Osteocyte (in vitro differentiated cells): ENCODE data around the gene KCNK13. TPM values are rescaled to one million over a fixed set of nuclear protein-coding genes. Genes with fewer than 3 reads are reported as not detected.

Experiments
- DNase-seq: peaks from one replicate; pipeline ENCODE4 v3.0.0; 2021; ENCODE audit warnings: mixed read lengths; ENCODE audit not compliant: unreplicated experiment; ENCODE audit errors: extremely low spot score
- H3K27ac Mint-ChIP-seq: one replicate; pipeline ENCODE4 v1.8.0; 2021; ENCODE audit warnings: mild to moderate bottlenecking, mixed read lengths; ENCODE audit not compliant: unreplicated experiment
- H3K27me3 Mint-ChIP-seq: one replicate; pipeline ENCODE4 v1.8.0; 2021; ENCODE audit warnings: mixed read lengths; ENCODE audit not compliant: unreplicated experiment
- H3K36me3 Mint-ChIP-seq: one replicate; pipeline ENCODE4 v1.8.0; 2021; ENCODE audit warnings: mixed read lengths; ENCODE audit not compliant: unreplicated experiment
- H3K4me1 Mint-ChIP-seq: one replicate; pipeline ENCODE4 v1.8.0; 2021; ENCODE audit warnings: mixed read lengths; ENCODE audit not compliant: unreplicated experiment
- H3K4me3 Mint-ChIP-seq: one replicate; pipeline ENCODE4 v1.8.0; 2021; ENCODE audit warnings: mild to moderate bottlenecking, moderate library complexity, mixed read lengths; ENCODE audit not compliant: unreplicated experiment
- H3K9me3 Mint-ChIP-seq: one replicate; pipeline ENCODE4 v1.8.0; 2021; ENCODE audit warnings: mixed read lengths; ENCODE audit not compliant: unreplicated experiment
- CTCF ChIP-seq: fragments of 200-600 bp; sonication (generic); IDR thresholded peaks from 2 replicates; pipeline ENCODE4 v1.5.0; 2021; ENCODE audit warnings: antibody characterized with exemption, mild to moderate bottlenecking, moderate library complexity
- total RNA-seq: library from RNA; stranded (reverse); gene quantifications from 2 replicates; pipeline ENCODE4 v1.2.1, GENCODE V29; 2021

The KCNK13 gene
- total RNA-seq, 1 donor from 2014 or later, result not detected

GRCh38 chr14:90159688-90160087 lies 97.9 kb downstream of the KCNK13 start:
- peaks cover under 1% of the 10 kb centered on the region for H3K9me3 Mint-ChIP-seq
- no peaks in the 10 kb centered on the region for H3K36me3 Mint-ChIP-seq
- no peak overlapping the region for H3K4me3 Mint-ChIP-seq
- no peak overlapping the region for H3K27ac Mint-ChIP-seq
- no peak for TF ChIP-seq CTCF
- peaks cover 5% of the 10 kb centered on the region for H3K27me3 Mint-ChIP-seq
- DNase-seq, result no peak
- H3K4me1 Mint-ChIP-seq, result no peaks in the 10 kb centered on the region

DNA sequence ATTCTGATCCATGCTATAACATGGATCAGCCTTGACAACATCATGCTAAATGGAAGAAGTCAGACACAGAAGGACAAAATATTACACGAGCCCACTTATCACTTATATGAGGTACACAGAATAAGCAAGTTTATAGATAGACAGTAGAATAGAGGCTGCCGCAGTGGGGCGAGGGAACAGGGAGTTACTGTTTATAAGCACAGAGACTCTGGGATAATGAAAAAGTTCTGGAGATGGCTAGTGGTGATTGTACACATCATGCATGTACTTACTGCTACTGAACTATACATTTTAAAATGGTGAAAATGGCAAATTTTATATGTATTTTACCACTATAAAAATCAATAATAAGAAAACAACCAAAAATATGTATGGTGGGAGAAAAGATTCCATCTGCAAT lies 99.3 kb downstream of the KCNK13 start:
- Mint-ChIP-seq H3K36me3 (no peaks in the 10 kb centered on the region), H3K4me1 (no peaks in the 10 kb centered on the region), H3K4me3 (no peak overlapping the region), H3K27ac (no peak overlapping the region), H3K27me3 (peaks cover 11% of the 10 kb centered on the region), H3K9me3 (peaks cover 3% of the 10 kb centered on the region)
- DNase-seq, result no peak
- TF ChIP-seq CTCF, result no peak

DNA sequence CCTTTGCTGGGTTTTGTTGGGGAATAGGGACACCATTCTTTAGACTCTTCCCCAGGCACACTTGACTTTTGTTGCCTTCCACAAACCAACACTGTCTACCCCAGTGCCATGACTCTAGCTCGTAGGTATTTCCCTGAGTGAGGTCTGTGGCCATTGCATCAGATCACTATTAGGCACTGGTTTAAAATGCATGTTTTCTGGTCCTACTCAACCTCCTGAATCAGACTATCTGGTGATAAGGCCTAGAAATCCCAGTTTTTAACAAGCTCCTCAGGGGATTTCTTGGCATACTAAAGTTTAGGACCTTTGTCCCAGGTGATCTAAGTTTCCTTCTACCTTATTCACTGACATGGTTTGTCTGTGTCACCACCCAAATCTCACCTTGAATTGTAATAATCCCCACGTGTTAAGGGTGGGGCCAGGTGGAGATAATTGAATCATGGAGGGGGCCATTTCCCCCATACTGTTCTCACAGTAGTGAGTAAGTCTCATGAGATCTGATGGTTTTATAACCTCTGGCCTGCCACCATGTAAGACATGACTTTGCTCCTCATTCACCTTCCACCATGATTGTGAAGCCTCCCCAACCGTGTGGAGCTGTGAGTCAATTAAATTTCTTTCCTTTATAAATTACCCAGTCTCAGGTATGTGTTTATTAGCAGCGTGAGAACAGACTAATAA lies 106.8 kb downstream of the KCNK13 start:
- no peak for TF ChIP-seq CTCF
- no peak overlapping the region for H3K4me3 Mint-ChIP-seq

DNA sequence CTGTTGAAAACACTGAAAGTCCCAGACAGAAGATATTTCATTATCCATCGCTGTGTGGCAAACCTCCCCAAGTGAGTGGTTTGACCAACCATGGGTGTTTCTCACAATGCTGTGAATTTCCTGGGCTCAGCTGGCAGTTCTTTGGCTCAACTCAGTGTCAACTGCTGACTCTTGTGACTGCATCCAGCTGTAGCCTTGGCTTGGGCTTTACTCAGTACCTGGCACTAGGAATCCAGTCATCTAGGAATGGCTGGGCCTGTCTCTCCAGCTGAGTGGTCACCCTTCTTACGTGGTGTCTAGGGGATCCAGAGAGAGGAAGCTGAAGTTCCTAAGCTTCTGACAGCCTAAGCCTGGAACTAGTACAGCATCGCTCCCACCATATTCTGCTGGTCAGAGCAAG lies 113.8 kb downstream of the KCNK13 start:
- Mint-ChIP-seq H3K4me3 (no peak overlapping the region), H3K27me3 (peaks cover 2% of the 10 kb centered on the region), H3K4me1 (no peaks in the 10 kb centered on the region), H3K27ac (no peak overlapping the region), H3K36me3 (no peaks in the 10 kb centered on the region), H3K9me3 (no peaks in the 10 kb centered on the region)
- no peak for TF ChIP-seq CTCF
- DNase-seq, result no peak

More for the DNA sequence above, 106.8 kb downstream of the KCNK13 start:
- no peaks in the 10 kb centered on the region for H3K4me1 Mint-ChIP-seq
- H3K27me3 Mint-ChIP-seq, result peaks cover 13% of the 10 kb centered on the region
- no peaks in the 10 kb centered on the region for H3K36me3 Mint-ChIP-seq
- no peak for DNase-seq
- peaks cover 3% of the 10 kb centered on the region for H3K9me3 Mint-ChIP-seq
- no peak overlapping the region for H3K27ac Mint-ChIP-seq

GRCh38 chr14:90177539-90178189 lies 115.9 kb downstream of the KCNK13 start:
- Mint-ChIP-seq H3K4me3 (no peak overlapping the region), H3K27ac (no peak overlapping the region), H3K9me3 (no peaks in the 10 kb centered on the region), H3K27me3 (no peaks in the 10 kb centered on the region), H3K36me3 (no peaks in the 10 kb centered on the region), H3K4me1 (no peaks in the 10 kb centered on the region)
- no peak for TF ChIP-seq CTCF
- no peak for DNase-seq
